Measurements from ENCODE around the gene MEG3.

DNA sequence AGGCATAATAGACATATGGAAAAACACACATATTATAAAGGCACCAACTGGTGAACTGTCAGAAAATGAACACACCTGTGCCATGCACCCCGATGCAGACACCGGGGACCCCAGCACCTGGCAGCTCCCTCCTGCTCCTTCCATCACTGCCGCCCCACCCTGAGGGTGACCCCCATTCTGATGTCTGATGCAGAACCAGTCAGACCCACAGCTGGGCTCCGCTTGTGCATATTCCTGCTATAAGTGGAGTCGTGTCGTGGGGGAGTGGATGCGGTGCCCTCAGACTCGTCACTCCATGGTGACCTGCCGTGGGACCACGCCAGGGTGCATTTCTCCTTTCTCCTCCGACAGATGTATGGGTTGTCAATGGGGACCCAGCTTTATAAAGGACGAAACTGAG lies 45.7 kb upstream of the MEG3 start:
- TF ChIP-seq, protein P1, sequence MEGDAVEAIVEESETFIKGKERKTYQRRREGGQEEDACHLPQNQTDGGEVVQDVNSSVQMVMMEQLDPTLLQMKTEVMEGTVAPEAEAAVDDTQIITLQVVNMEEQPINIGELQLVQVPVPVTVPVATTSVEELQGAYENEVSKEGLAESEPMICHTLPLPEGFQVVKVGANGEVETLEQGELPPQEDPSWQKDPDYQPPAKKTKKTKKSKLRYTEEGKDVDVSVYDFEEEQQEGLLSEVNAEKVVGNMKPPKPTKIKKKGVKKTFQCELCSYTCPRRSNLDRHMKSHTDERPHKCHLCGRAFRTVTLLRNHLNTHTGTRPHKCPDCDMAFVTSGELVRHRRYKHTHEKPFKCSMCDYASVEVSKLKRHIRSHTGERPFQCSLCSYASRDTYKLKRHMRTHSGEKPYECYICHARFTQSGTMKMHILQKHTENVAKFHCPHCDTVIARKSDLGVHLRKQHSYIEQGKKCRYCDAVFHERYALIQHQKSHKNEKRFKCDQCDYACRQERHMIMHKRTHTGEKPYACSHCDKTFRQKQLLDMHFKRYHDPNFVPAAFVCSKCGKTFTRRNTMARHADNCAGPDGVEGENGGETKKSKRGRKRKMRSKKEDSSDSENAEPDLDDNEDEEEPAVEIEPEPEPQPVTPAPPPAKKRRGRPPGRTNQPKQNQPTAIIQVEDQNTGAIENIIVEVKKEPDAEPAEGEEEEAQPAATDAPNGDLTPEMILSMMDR (conservative IDR thresholded peaks at IDR 0.05), result no peak
- no peak for TF ChIP-seq EZH2 (IDR thresholded peaks at IDR 0.05; ENCODE audit: low read depth)

Data from PC-9 (cell line).